Endothelial cell (in vitro differentiated cells): ENCODE data around the gene LRCOL1. TPM values are rescaled to one million over a fixed set of nuclear protein-coding genes. Genes with fewer than 3 reads are reported as not detected.

Source experiments
- DNase-seq: peaks from one replicate; pipeline ENCODE4 v3.0.0; 2021; ENCODE audit warnings: low spot score
- H3K27ac Mint-ChIP-seq: one replicate; pipeline ENCODE4 v1.8.0; 2021; ENCODE audit warnings: mixed read lengths, inconsistent platforms; ENCODE audit not compliant: unreplicated experiment
- H3K27me3 Mint-ChIP-seq: one replicate; pipeline ENCODE4 v1.8.0; 2021; ENCODE audit warnings: mild to moderate bottlenecking, moderate library complexity, mixed read lengths, inconsistent platforms; ENCODE audit not compliant: unreplicated experiment
- H3K36me3 Mint-ChIP-seq: one replicate; pipeline ENCODE4 v1.8.0; 2021; ENCODE audit warnings: mild to moderate bottlenecking, low read depth, mixed read lengths, inconsistent platforms; ENCODE audit not compliant: unreplicated experiment
- H3K4me1 Mint-ChIP-seq: one replicate; pipeline ENCODE4 v1.8.0; 2021; ENCODE audit warnings: mild to moderate bottlenecking, mixed read lengths, inconsistent platforms; ENCODE audit not compliant: unreplicated experiment
- H3K4me3 Mint-ChIP-seq: one replicate; pipeline ENCODE4 v1.8.0; 2021; ENCODE audit warnings: mild to moderate bottlenecking, mixed read lengths, inconsistent platforms; ENCODE audit not compliant: unreplicated experiment
- H3K9me3 Mint-ChIP-seq: one replicate; pipeline ENCODE4 v1.8.0; 2021; ENCODE audit warnings: mixed read lengths, inconsistent platforms; ENCODE audit not compliant: unreplicated experiment
- CTCF ChIP-seq: fragments of 200-600 bp; sonication (generic); IDR thresholded peaks from one replicate; pipeline ENCODE4 v1.5.0; 2021; ENCODE audit warnings: antibody characterized with exemption; ENCODE audit not compliant: unreplicated experiment
- total RNA-seq: library from RNA; stranded (reverse); fragmentation: NEBNext Ultra II Directional; extraction: Animal tissue kit (Norgen Biotek cat#: 25700); gene quantifications from one replicate; pipeline ENCODE4 v1.2.1, GENCODE V29; 2021; ENCODE audit not compliant: unreplicated experiment

Gene LRCOL1
- total RNA-seq, 1 donor from 2014 or later = not detected

- Mint-ChIP-seq H3K36me3 (peaks cover 9% of the 10 kb centered on the region), H3K4me3 (no peak overlapping the region), H3K9me3 (no peaks in the 10 kb centered on the region), H3K27me3 (peaks cover 6% of the 10 kb centered on the region), H3K4me1 (peaks cover 2% of the 10 kb centered on the region), H3K27ac (no peak overlapping the region)
- no peak for DNase-seq
- no peak for TF ChIP-seq CTCF
Observed at GRCh38 chr12:132578826-132579225, 31.6 kb downstream of the LRCOL1 start.

- no peak overlapping the region for H3K4me3 Mint-ChIP-seq
- TF ChIP-seq CTCF = no peak
Observed at GRCh38 chr12:132578118-132578517, 32.3 kb downstream of the LRCOL1 start.

GRCh38 chr12:132577191-132577920 is 33.0 kb downstream of the LRCOL1 start:
- Mint-ChIP-seq H3K27ac (no peak overlapping the region), H3K9me3 (no peaks in the 10 kb centered on the region), H3K4me1 (no peaks in the 10 kb centered on the region), H3K27me3 (peaks cover 4% of the 10 kb centered on the region), H3K4me3 (no peak overlapping the region), H3K36me3 (peaks cover 9% of the 10 kb centered on the region)
- no peak for TF ChIP-seq CTCF
- no peak for DNase-seq

More at GRCh38 chr12:132578118-132578517, 32.3 kb downstream of the LRCOL1 start:
- no peak overlapping the region for H3K27ac Mint-ChIP-seq
- H3K9me3 Mint-ChIP-seq = no peaks in the 10 kb centered on the region
- peaks cover 9% of the 10 kb centered on the region for H3K36me3 Mint-ChIP-seq
- H3K27me3 Mint-ChIP-seq = peaks cover 4% of the 10 kb centered on the region
- H3K4me1 Mint-ChIP-seq = no peaks in the 10 kb centered on the region
- no peak for DNase-seq

GRCh38 chr12:132576701-132577100 is 33.7 kb downstream of the LRCOL1 start:
- DNase-seq = no peak
- no peaks in the 10 kb centered on the region for H3K4me1 Mint-ChIP-seq
- no peak overlapping the region for H3K27ac Mint-ChIP-seq
- H3K36me3 Mint-ChIP-seq = peaks cover 9% of the 10 kb centered on the region
- peaks cover 4% of the 10 kb centered on the region for H3K27me3 Mint-ChIP-seq
- no peak for TF ChIP-seq CTCF
- no peak overlapping the region for H3K4me3 Mint-ChIP-seq
- H3K9me3 Mint-ChIP-seq = no peaks in the 10 kb centered on the region

GRCh38 chr12:132575661-132576060 is 34.7 kb downstream of the LRCOL1 start:
- no peak for TF ChIP-seq CTCF
- peaks cover 4% of the 10 kb centered on the region for H3K27me3 Mint-ChIP-seq
- H3K9me3 Mint-ChIP-seq = no peaks in the 10 kb centered on the region
- H3K4me1 Mint-ChIP-seq = no peaks in the 10 kb centered on the region
- H3K27ac Mint-ChIP-seq = no peak overlapping the region
- DNase-seq = no peak
- H3K4me3 Mint-ChIP-seq = peak overlapping the region; percentile 25
- peaks cover 9% of the 10 kb centered on the region for H3K36me3 Mint-ChIP-seq
